Activated CD4-positive, alpha-beta T cell treated with anti-CD3 and anti-CD28 coated beads for 36 hours (primary cell): ENCODE results near the gene HDAC8. TPM values are rescaled to one million over a fixed set of nuclear protein-coding genes. Genes with fewer than 3 reads are reported as not detected.

ENCODE experiments used
- ATAC-seq: fragments of 200-7000 bp; cut with Tn5 transposase; one replicate; pipeline ENCODE4 v1.10.0; 2021; ENCODE audit warnings: mild to moderate bottlenecking, moderate library complexity
- CTCF ChIA-PET: fragments of 350-600 bp; sonication (Branson Sonifier 250); formaldehyde crosslinking; loops from one replicate; lab custom pipeline; 2021; ENCODE audit warnings: antibody characterized with exemption; lab: Charles Lee
- POLR2A ChIA-PET: fragments of 350-600 bp; sonication (Branson Sonifier 250); formaldehyde crosslinking; loops from one replicate; lab custom pipeline; 2021; ENCODE audit warnings: antibody characterized with exemption, inconsistent platforms; lab: Charles Lee
- DNase-seq: peaks from one replicate; pipeline ENCODE4 v3.0.0-alpha.2; 2020
- H3K27ac Mint-ChIP-seq: one replicate; pipeline ENCODE4 v1.8.0; 2021; ENCODE audit warnings: mixed read lengths
- H3K27me3 Mint-ChIP-seq: one replicate; pipeline ENCODE4 v1.8.0; 2021; ENCODE audit warnings: mixed read lengths
- H3K36me3 Mint-ChIP-seq: one replicate; pipeline ENCODE4 v1.8.0; 2021; ENCODE audit warnings: low read depth, mixed read lengths
- H3K4me1 Mint-ChIP-seq: one replicate; pipeline ENCODE4 v1.8.0; 2021; ENCODE audit warnings: mixed read lengths
- H3K4me3 Mint-ChIP-seq: one replicate; pipeline ENCODE4 v1.8.0; 2021; ENCODE audit warnings: mild to moderate bottlenecking, moderate library complexity, mixed read lengths
- H3K9me3 Mint-ChIP-seq: one replicate; pipeline ENCODE4 v1.8.0; 2021; ENCODE audit warnings: low read depth, mixed read lengths
- intact Hi-C, 2 experiments: fragments of 100-400 bp; cut with DNase I in 1 of 2; cut with micrococcal nuclease in 1 of 2; formaldehyde crosslinking; loops; one replicate each; pipeline versions ENCODE4 v1.14.2 to v1.15.1; 2022 to 2024; cut with DNase I, micrococcal nuclease
- total RNA-seq, 2 experiments: library from RNA; stranded (reverse); gene quantifications; one replicate each; pipeline ENCODE4 v1.2.3, GENCODE V29; 2021

The HDAC8 gene
- total RNA-seq, 2 experiments from 2014 or later: 13.3 to 16.9 TPM

- H3K36me3 Mint-ChIP-seq: no peaks in the 10 kb centered on the region
- H3K9me3 Mint-ChIP-seq: no peaks in the 10 kb centered on the region
- H3K4me3 Mint-ChIP-seq: no peak overlapping the region
- ChIA-PET POLR2A (no interaction called here), CTCF (interaction anchor here (0.7 kb wide), 1 partner anchor 203 kb away, joined by 3 read pairs; no protein-coding TSS in a partner anchor)
- peaks cover 42% of the 10 kb centered on the region for H3K27me3 Mint-ChIP-seq
- ATAC-seq (no peak), DNase-seq (no peak)
- intact Hi-C loops: loop anchor here in 1 of 2 experiments (10.0 kb wide), 1 partner anchor 243 kb away; no protein-coding TSS in a partner anchor
- H3K27ac Mint-ChIP-seq: no peak overlapping the region
- peaks cover 3% of the 10 kb centered on the region for H3K4me1 Mint-ChIP-seq
Measured at GRCh38 chrX:72301781-72302180, 270.9 kb downstream of the HDAC8 start.

- H3K27me3 Mint-ChIP-seq: peaks cover 42% of the 10 kb centered on the region
- ATAC-seq: no peak
- intact Hi-C loops: loop anchor here (2.0 to 10.0 kb wide), 3 partner anchors 241 to 427 kb away; no protein-coding TSS in a partner anchor
Measured at GRCh38 chrX:72299891-72300630, 272.6 kb downstream of the HDAC8 start.

GRCh38 chrX:72297953-72298730 is 274.5 kb downstream of the HDAC8 start:
- Mint-ChIP-seq H3K4me1 (no peaks in the 10 kb centered on the region), H3K36me3 (no peaks in the 10 kb centered on the region), H3K27me3 (peaks cover 34% of the 10 kb centered on the region), H3K4me3 (no peak overlapping the region), H3K9me3 (no peaks in the 10 kb centered on the region), H3K27ac (no peak overlapping the region)
- intact Hi-C loops: loop anchor here in 1 of 2 experiments (2.0 to 5.0 kb wide), 2 partner anchors 243 to 429 kb away; no protein-coding TSS in a partner anchor
- DNase-seq: peak; percentile 40
- peak; percentile 75 for ATAC-seq
- POLR2A ChIA-PET: no interaction called here
- CTCF ChIA-PET: interaction anchor here (0.6 to 1.1 kb wide), 3 partner anchors 9 to 238 kb away, joined by 3 read pairs; no protein-coding TSS in a partner anchor

More at GRCh38 chrX:72299891-72300630, 272.6 kb downstream of the HDAC8 start:
- Mint-ChIP-seq H3K4me1 (peaks cover 3% of the 10 kb centered on the region), H3K36me3 (no peaks in the 10 kb centered on the region), H3K9me3 (no peaks in the 10 kb centered on the region), H3K27ac (no peak overlapping the region), H3K4me3 (no peak overlapping the region)
- DNase-seq: no peak
- POLR2A ChIA-PET: no interaction called here
- CTCF ChIA-PET: no interaction called here

GRCh38 chrX:72296991-72297390 is 275.7 kb downstream of the HDAC8 start:
- ChIA-PET POLR2A (no interaction called here), CTCF (interaction anchor here (0.8 kb wide), 1 partner anchor 9 kb away, joined by 3 read pairs; no protein-coding TSS in a partner anchor)
- no peak overlapping the region for H3K4me3 Mint-ChIP-seq
- no peak for DNase-seq
- H3K27me3 Mint-ChIP-seq: peaks cover 28% of the 10 kb centered on the region
- no peaks in the 10 kb centered on the region for H3K4me1 Mint-ChIP-seq
- intact Hi-C loops: loop anchor here in 1 of 2 experiments (5.0 kb wide), 1 partner anchor 430 kb away; no protein-coding TSS in a partner anchor
- no peaks in the 10 kb centered on the region for H3K36me3 Mint-ChIP-seq
- no peak for ATAC-seq
- no peak overlapping the region for H3K27ac Mint-ChIP-seq
- H3K9me3 Mint-ChIP-seq: no peaks in the 10 kb centered on the region

- H3K36me3 Mint-ChIP-seq: no peaks in the 10 kb centered on the region
- peaks cover 28% of the 10 kb centered on the region for H3K27me3 Mint-ChIP-seq
- ChIA-PET CTCF (interaction anchor here (0.6 kb wide), 1 partner anchor 1084 kb away, joined by 3 read pairs; no protein-coding TSS in a partner anchor), POLR2A (no interaction called here)
- H3K9me3 Mint-ChIP-seq: no peaks in the 10 kb centered on the region
- H3K4me3 Mint-ChIP-seq: no peak overlapping the region
- intact Hi-C loops: loop anchor here in 1 of 2 experiments (5.0 kb wide), 1 partner anchor 432 kb away; no protein-coding TSS in a partner anchor
- DNase-seq: no peak
- no peaks in the 10 kb centered on the region for H3K4me1 Mint-ChIP-seq
- H3K27ac Mint-ChIP-seq: no peak overlapping the region
- ATAC-seq: no peak
Measured at GRCh38 chrX:72295745-72296144, 276.9 kb downstream of the HDAC8 start.

GRCh38 chrX:72294497-72294896 is 278.1 kb downstream of the HDAC8 start:
- no peaks in the 10 kb centered on the region for H3K9me3 Mint-ChIP-seq
- ChIA-PET CTCF (interaction anchor here (0.7 kb wide), 1 partner anchor 323 kb away, joined by 4 read pairs; no protein-coding TSS in a partner anchor), POLR2A (no interaction called here)
- no peak for ATAC-seq
- H3K4me1 Mint-ChIP-seq: no peaks in the 10 kb centered on the region
- DNase-seq: no peak
- H3K36me3 Mint-ChIP-seq: no peaks in the 10 kb centered on the region
- no peak overlapping the region for H3K4me3 Mint-ChIP-seq
- no peak overlapping the region for H3K27ac Mint-ChIP-seq
- intact Hi-C loops: no loop called here
- peaks cover 21% of the 10 kb centered on the region for H3K27me3 Mint-ChIP-seq

- H3K4me3 Mint-ChIP-seq: no peak overlapping the region
- H3K36me3 Mint-ChIP-seq: no peaks in the 10 kb centered on the region
- ChIA-PET CTCF (no interaction called here), POLR2A (no interaction called here)
- intact Hi-C loops: no loop called here
- H3K27me3 Mint-ChIP-seq: peaks cover 10% of the 10 kb centered on the region
- peaks cover 3% of the 10 kb centered on the region for H3K4me1 Mint-ChIP-seq
- ATAC-seq (no peak), DNase-seq (no peak)
- no peak overlapping the region for H3K27ac Mint-ChIP-seq
- no peaks in the 10 kb centered on the region for H3K9me3 Mint-ChIP-seq
Measured at GRCh38 chrX:72282302-72282701, 290.3 kb downstream of the HDAC8 start.

GRCh38 chrX:72280321-72280845 is 292.3 kb downstream of the HDAC8 start:
- Mint-ChIP-seq H3K27me3 (peaks cover 10% of the 10 kb centered on the region), H3K4me3 (no peak overlapping the region), H3K9me3 (no peaks in the 10 kb centered on the region), H3K27ac (no peak overlapping the region), H3K4me1 (peaks cover 3% of the 10 kb centered on the region), H3K36me3 (peaks cover 12% of the 10 kb centered on the region)
- POLR2A ChIA-PET: no interaction called here
- DNase-seq (no peak), ATAC-seq (no peak)
- CTCF ChIA-PET: interaction anchor here (1.1 kb wide), 1 partner anchor 29 kb away, joined by 3 read pairs; no protein-coding TSS in a partner anchor
- intact Hi-C loops: no loop called here

Other genes with a start within 250 kb of the HDAC8 start
- gene PHKA1, start 141.5 kb upstream of the HDAC8 start, total RNA-seq: 1 to 10 TPM; 8.7 to 9.4 TPM
- gene DMRTC1B, start 204.0 kb upstream of the HDAC8 start, total RNA-seq: under 1 TPM in 1 of 2 experiments, not detected in 1; 0.18 TPM
- gene FAM236B, start 209.8 kb upstream of the HDAC8 start, total RNA-seq: not detected
- gene FAM236D, start 235.4 kb upstream of the HDAC8 start, total RNA-seq: not detected